ENCODE measurements around the gene TMEM221. TPM values are rescaled to one million over a fixed set of nuclear protein-coding genes. Genes with fewer than 3 reads are reported as not detected.

The TMEM221 gene
- total RNA-seq, 1 donor from 2014 or later, result not detected

DNA sequence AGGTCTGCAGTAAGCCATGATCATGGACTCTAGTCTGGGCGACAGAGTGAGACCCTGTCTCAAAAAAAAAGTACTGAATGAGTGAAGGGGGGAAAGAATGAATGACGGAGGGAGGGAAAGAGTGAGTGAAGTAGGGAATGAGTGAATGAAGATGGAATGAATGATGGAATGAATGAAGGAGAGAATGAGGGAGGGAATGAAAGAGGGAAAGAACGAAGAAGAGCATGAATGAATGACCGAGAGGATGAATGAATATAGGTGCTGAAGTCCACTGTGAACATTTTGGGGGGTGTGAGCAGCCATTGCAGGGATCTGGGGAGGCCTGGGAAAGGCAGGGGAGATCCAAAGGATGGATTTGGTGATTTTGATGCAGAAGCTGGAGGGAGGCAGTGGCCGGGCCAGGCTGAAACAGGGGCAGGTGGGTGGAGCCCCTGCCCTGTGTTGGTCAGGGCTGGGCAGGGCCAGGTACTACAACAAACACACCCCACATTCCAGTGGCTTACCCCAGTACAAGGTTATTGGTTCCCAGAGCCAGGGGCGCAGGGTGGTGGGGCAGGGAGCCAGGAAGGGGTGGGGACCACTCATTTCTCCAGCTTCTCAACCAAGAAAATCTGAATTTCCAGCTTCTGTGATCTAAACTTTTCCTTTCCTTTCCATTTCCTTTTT lies 36.2 kb upstream of the TMEM221 start:
- intact Hi-C loops (cut with DNase I), result no loop called here
- Histone ChIP-seq H3K27ac (no peak overlapping the region), H3K36me3 (no peaks in the 10 kb centered on the region), H3K27me3 (ENCODE audit: low read depth) (no peaks in the 10 kb centered on the region), H3K4me3 (no peak overlapping the region), H3K4me1 (peaks cover 35% of the 10 kb centered on the region), H3K9me3 (no peaks in the 10 kb centered on the region)
- ATAC-seq, result no peak
- no peak for DNase-seq
- TF ChIP-seq, protein P1, sequence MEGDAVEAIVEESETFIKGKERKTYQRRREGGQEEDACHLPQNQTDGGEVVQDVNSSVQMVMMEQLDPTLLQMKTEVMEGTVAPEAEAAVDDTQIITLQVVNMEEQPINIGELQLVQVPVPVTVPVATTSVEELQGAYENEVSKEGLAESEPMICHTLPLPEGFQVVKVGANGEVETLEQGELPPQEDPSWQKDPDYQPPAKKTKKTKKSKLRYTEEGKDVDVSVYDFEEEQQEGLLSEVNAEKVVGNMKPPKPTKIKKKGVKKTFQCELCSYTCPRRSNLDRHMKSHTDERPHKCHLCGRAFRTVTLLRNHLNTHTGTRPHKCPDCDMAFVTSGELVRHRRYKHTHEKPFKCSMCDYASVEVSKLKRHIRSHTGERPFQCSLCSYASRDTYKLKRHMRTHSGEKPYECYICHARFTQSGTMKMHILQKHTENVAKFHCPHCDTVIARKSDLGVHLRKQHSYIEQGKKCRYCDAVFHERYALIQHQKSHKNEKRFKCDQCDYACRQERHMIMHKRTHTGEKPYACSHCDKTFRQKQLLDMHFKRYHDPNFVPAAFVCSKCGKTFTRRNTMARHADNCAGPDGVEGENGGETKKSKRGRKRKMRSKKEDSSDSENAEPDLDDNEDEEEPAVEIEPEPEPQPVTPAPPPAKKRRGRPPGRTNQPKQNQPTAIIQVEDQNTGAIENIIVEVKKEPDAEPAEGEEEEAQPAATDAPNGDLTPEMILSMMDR (IDR thresholded peaks at IDR 0.05), result no peak

DNA sequence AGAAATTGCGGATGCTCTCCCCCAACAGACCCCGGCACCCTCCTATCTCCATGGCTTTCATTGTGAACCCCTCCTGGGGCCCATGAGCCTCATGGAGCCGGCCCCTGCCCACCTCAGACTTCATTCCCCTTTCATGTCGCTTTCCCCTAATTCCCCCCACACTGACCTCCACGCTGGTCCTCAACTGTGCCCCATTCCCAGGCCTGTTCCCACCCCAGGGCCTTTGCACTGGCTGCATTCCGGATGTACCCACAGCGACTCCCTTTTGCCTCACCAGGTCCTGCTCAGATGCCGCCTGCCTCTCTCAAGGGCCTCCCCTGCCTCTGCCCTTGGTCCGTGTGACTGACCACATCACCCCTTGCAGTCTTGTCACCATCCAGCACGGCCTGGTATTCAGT lies 35.1 kb upstream of the TMEM221 start:
- peaks cover 26% of the 10 kb centered on the region for H3K4me1 ChIP-seq
- no peak overlapping the region for H3K4me3 ChIP-seq
- TF ChIP-seq, protein P1 (IDR thresholded peaks at IDR 0.05), result no peak
- no peaks in the 10 kb centered on the region for H3K27me3 ChIP-seq (ENCODE audit: low read depth)
- H3K27ac ChIP-seq, result no peak overlapping the region
- no peak for ATAC-seq
- no peaks in the 10 kb centered on the region for H3K9me3 ChIP-seq
- no peaks in the 10 kb centered on the region for H3K36me3 ChIP-seq
- intact Hi-C loops (cut with DNase I), result no loop called here
- no peak for DNase-seq

DNA sequence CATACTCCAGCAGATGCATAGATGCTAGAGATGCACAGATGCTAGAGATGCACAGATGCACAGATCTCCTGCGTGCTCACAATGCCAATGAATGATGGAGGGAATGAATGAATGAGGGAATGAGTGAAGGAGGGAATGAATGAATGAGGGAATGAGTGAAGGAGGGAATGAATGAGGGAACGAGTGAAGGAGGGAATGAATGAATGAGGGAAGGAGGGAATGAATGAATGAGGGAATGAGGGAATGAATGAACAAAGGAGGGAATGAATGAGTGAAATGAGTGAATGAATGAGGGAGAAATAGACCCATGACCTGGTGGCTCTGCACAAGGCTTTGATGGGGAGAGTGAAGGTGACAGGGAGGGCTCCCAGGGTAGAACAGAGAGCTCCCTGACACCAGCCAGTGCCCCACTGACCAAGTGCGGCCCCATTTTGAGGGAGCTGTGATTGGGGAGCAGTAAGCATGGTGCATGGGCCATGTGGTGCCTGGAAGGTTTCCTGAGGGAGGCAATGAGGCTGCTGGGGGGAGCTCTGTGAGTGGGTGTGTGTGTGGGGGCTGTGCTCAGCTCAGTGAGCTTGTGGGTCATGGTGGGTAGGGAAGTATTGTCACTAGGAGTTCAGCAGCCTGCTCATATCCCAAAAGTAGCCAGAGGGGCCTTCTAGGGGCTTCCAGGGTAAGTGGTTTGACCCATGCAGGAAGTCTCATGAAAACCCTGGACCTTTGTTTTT lies 34.6 kb upstream of the TMEM221 start:
- Histone ChIP-seq H3K4me3 (no peak overlapping the region), H3K27ac (no peak overlapping the region), H3K4me1 (peaks cover 20% of the 10 kb centered on the region), H3K9me3 (no peaks in the 10 kb centered on the region), H3K27me3 (ENCODE audit: low read depth) (no peaks in the 10 kb centered on the region), H3K36me3 (no peaks in the 10 kb centered on the region)
- ATAC-seq (no peak), DNase-seq (no peak)
- TF ChIP-seq, protein P1 (IDR thresholded peaks at IDR 0.05), result no peak
- intact Hi-C loops (cut with DNase I), result no loop called here

DNA sequence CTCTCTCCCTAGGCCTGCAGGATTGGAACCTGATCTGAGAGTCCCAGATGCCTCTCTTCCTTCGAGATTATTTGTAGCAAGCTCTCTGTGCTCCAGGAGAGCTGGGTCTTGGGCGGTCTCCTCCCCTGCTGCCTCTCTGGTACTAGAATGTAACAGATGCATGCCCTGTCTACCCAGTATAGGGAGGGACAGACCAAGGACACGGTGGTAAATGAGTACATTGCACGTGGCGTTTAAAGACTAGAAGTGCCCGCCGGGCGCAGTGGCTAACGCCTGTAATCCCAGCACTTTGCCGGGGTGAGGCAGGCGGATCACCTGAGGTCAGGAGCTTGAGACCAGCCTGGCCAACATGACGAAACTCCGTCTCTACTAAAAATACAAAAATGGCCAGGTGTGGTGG lies 33.5 kb upstream of the TMEM221 start:
- ATAC-seq (no peak), DNase-seq (no peak)
- no peak overlapping the region for H3K27ac ChIP-seq
- TF ChIP-seq, protein P1 (IDR thresholded peaks at IDR 0.05), result no peak
- peaks cover 13% of the 10 kb centered on the region for H3K4me1 ChIP-seq
- H3K4me3 ChIP-seq, result no peak overlapping the region
- no peaks in the 10 kb centered on the region for H3K36me3 ChIP-seq
- no peaks in the 10 kb centered on the region for H3K27me3 ChIP-seq (ENCODE audit: low read depth)
- intact Hi-C loops (cut with DNase I), result no loop called here
- H3K9me3 ChIP-seq, result no peaks in the 10 kb centered on the region

DNA sequence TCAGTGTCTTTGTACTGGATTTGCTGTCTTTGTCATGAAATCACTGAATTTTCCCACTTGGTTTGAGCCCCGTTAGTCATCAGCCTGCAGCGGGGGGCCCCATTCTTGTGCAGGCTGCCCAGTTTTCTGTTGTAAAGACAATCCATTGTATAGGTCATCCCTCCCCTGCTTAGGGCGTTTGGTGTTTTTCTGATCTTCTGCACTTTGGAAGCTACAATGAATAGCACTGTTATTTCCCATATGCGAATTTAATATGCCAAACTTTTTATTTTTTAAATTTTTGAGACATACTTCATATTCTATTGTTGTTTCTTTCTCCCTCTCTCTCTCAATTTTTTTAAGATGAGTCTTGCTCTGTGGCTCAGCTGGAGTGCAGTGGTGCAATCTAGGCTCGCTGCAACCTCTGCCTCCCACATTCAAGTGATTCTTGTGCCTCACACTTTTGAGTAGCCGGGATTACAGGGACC lies 30.9 kb upstream of the TMEM221 start:
- Histone ChIP-seq H3K36me3 (no peaks in the 10 kb centered on the region), H3K4me3 (no peak overlapping the region), H3K9me3 (no peaks in the 10 kb centered on the region), H3K4me1 (peaks cover 27% of the 10 kb centered on the region), H3K27ac (no peak overlapping the region), H3K27me3 (ENCODE audit: low read depth) (no peaks in the 10 kb centered on the region)
- ATAC-seq (no peak), DNase-seq (no peak)
- TF ChIP-seq, protein P1 (IDR thresholded peaks at IDR 0.05), result no peak
- intact Hi-C loops (cut with DNase I), result no loop called here

Measured in lower lobe of right lung (tissue), 2 donors.